BJ (cell line): Measurements from ENCODE around the gene PHYHIPL. TPM values are rescaled to one million over a fixed set of nuclear protein-coding genes. Genes with fewer than 3 reads are reported as not detected.

Experiments
- CTCF ChIA-PET: fragments of 350-600 bp; formaldehyde crosslinking; extraction: SDS; loops from one replicate; lab custom pipeline; 2021; ENCODE audit warnings: antibody characterized with exemption, inconsistent platforms; lab: Yijun Ruan, JAX
- POLR2A ChIA-PET: fragments of 300-600 bp; sonication (Branson Sonifier 250); formaldehyde crosslinking; extraction: SDS; loops from one replicate; lab custom pipeline; 2021; ENCODE audit warnings: antibody characterized with exemption; lab: Charles Lee
- DNase-seq: peaks from one replicate; pipeline ENCODE4 v3.0.0-alpha.2; 2011; ENCODE audit warnings: low read depth
- H3K27me3 ChIP-seq: 2 replicates; pipeline ENCODE4 v1.6.0; 2011; ENCODE audit warnings: low read length; ENCODE audit not compliant: control insufficient read depth, insufficient read depth
- H3K36me3 ChIP-seq: 2 replicates; pipeline ENCODE4 v1.5.1; 2011; ENCODE audit warnings: low read length; ENCODE audit not compliant: control insufficient read depth, insufficient read depth
- H3K4me3 ChIP-seq: 2 replicates; pipeline ENCODE4 v1.5.1; 2011; ENCODE audit warnings: low read depth, mild to moderate bottlenecking, control low read depth, low read length
- polyA plus RNA-seq: library from polyadenylated mRNA; depleted of rRNA; stranded (reverse); fragments of >200 nt; gene quantifications from 2 replicates; pipeline ENCODE4 v1.2.3, GENCODE V29; 2011
- TF ChIP-seq, protein P1 (sequence below): IDR thresholded peaks from 2 replicates; pipeline ENCODE4 v1.5.1; 2011; ENCODE audit warnings: low read depth, mild to moderate bottlenecking, control low read depth, inconsistent platforms, low read length, moderate library complexity; ENCODE audit not compliant: insufficient read depth

PHYHIPL gene
- polyA plus RNA-seq, 1 experiment: not detected

DNA sequence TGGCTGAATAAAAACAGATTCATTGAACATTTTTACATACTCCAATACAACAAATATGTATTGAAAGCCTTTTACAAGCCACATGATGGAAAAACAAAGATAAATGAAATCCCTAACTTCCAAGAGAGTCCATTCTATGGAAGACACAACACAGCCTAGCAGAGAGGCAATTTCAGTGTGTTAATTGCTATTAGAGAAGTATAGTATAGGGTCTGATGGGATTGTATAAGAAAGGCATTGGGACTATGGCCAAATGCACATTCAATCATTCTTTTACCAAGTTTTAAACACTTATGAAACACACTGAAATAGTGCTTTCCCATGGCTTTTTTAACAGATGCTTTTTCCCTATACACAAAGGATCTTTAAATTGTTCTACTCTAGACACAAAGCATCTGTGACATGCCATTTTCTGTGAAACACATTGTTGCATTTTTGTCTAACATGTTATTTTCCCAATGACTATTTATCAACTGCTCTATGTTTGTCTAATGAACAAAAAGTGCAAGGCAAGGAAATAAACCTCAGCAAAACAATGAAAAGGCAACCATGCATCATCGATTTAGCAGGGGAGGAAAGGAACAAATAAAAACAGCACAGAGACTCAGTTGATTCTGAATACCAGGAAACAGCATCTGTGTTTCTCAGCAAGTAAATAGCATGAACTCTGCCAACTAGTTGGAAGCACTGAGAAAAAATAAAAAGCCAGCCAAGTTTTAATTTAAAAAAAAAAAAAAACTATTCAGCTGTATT lies 42.4 kb upstream of the PHYHIPL start:
- DNase-seq: no peak
- H3K4me3 ChIP-seq: no peak overlapping the region
- TF ChIP-seq, protein P1, sequence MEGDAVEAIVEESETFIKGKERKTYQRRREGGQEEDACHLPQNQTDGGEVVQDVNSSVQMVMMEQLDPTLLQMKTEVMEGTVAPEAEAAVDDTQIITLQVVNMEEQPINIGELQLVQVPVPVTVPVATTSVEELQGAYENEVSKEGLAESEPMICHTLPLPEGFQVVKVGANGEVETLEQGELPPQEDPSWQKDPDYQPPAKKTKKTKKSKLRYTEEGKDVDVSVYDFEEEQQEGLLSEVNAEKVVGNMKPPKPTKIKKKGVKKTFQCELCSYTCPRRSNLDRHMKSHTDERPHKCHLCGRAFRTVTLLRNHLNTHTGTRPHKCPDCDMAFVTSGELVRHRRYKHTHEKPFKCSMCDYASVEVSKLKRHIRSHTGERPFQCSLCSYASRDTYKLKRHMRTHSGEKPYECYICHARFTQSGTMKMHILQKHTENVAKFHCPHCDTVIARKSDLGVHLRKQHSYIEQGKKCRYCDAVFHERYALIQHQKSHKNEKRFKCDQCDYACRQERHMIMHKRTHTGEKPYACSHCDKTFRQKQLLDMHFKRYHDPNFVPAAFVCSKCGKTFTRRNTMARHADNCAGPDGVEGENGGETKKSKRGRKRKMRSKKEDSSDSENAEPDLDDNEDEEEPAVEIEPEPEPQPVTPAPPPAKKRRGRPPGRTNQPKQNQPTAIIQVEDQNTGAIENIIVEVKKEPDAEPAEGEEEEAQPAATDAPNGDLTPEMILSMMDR: no peak
- ChIA-PET POLR2A (no interaction called here), CTCF (no interaction called here)
- no peaks in the 10 kb centered on the region for H3K36me3 ChIP-seq
- no peaks in the 10 kb centered on the region for H3K27me3 ChIP-seq

DNA sequence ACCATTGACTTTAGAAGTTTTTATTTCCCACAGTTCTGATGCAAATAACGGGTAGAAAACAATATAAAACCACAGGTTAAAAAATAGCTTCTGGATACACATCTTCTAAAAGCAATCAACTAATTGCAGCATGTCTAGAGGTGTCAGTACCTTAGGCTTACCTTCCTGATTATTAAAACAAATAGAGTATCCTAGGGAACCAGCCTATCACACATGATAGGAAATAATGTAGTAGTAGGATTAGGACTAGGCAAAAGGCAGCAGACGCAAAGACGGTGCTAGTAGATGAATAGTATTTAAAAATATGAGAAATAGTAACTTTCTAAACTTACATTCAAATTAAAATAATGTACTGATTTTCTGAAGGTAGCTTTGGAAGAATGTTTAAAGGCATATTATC lies 41.7 kb upstream of the PHYHIPL start:
- TF ChIP-seq, protein P1: no peak

GRCh38 chr10:59135275-59135674 lies 41.2 kb upstream of the PHYHIPL start:
- Histone ChIP-seq H3K4me3 (no peak overlapping the region), H3K27me3 (no peaks in the 10 kb centered on the region), H3K36me3 (no peaks in the 10 kb centered on the region)
- ChIA-PET POLR2A (no interaction called here), CTCF (no interaction called here)
- TF ChIP-seq, protein P1: no peak
- no peak for DNase-seq

More for the DNA sequence above, 41.7 kb upstream of the PHYHIPL start:
- Histone ChIP-seq H3K27me3 (no peaks in the 10 kb centered on the region), H3K36me3 (no peaks in the 10 kb centered on the region), H3K4me3 (no peak overlapping the region)
- POLR2A ChIA-PET: no interaction called here
- DNase-seq: no peak
- CTCF ChIA-PET: no interaction called here

DNA sequence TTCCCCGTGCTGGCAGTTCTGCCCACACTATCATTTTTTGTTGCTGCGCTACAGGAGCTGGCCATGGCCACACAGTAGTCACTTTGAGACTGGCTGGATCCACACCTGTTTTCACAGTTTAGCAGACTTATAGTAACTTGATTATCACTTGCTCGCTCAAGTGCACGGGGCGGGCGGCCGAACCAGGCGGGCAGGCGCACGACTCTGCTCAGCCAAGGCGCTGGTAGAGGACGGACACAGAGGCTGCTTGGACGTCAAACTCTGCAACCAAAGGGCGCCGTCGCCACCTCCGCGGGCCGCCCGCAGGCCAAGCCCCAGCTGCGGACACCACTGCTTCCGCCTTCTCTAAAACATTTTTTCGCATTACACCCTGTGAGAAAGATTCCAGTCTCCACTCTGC lies 38.4 kb upstream of the PHYHIPL start:
- no peaks in the 10 kb centered on the region for H3K36me3 ChIP-seq
- CTCF ChIA-PET: no interaction called here
- POLR2A ChIA-PET: no interaction called here
- TF ChIP-seq, protein P1: no peak
- no peak overlapping the region for H3K4me3 ChIP-seq
- no peak for DNase-seq
- no peaks in the 10 kb centered on the region for H3K27me3 ChIP-seq

GRCh38 chr10:59143544-59143943 lies 32.9 kb upstream of the PHYHIPL start:
- DNase-seq: no peak
- H3K27me3 ChIP-seq: no peaks in the 10 kb centered on the region
- H3K4me3 ChIP-seq: no peak overlapping the region
- CTCF ChIA-PET: interaction anchor here (1.1 kb wide), 1 partner anchor 9 kb away, joined by 3 read pairs; no protein-coding TSS in a partner anchor
- POLR2A ChIA-PET: no interaction called here
- TF ChIP-seq, protein P1: no peak
- no peaks in the 10 kb centered on the region for H3K36me3 ChIP-seq
